ENCODE data around the gene ST6GALNAC3.

Gene ST6GALNAC3

DNA sequence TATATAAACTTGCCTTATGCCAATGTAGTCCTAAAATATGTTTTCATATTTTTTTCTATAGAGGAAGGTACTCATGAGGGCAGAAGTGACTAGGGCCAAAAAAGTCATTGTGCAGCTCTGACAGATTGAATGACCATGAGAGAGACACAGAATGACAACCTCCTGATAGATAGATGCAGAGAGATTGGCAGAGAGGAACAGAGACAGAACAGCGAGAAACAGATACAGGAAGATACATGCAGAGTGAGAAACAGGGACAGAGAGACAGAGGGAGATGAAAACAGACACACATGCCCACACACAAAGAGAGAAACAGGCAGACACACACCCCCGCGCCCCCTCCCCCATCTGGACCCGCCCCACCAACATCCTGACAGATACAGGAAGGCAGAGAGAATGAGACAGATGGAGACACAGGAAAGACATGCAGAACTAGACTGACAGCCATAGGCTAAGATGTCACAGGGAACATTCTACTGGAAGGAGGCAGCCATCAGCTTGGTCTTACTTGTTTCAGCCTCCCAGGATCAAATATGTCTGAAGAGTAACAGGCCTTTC is 211.1 kb downstream of the ST6GALNAC3 start:
- DNase-seq (ENCODE audit: low read depth, low spot score), result no peak

DNA sequence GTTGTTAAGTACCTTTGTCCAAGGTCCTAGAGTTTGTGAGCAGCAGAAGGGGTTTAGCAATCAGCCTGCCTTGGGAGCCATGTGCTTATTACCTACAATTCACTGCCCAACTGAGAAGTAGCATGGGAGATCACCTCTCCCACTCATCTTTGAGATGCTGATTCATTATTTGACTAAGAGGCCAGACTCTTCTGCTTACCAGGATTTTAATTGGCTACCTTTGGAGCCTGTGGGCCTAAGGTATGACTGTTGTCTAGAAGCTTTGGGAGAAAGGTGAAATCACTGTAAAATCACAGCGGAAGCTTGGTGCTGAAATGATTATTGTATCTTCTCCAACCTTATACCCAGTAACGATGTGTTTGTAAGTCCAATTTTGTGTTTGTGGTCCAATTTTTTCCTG is 213.4 kb downstream of the ST6GALNAC3 start:
- DNase-seq (ENCODE audit: low read depth, low spot score), result no peak

DNA sequence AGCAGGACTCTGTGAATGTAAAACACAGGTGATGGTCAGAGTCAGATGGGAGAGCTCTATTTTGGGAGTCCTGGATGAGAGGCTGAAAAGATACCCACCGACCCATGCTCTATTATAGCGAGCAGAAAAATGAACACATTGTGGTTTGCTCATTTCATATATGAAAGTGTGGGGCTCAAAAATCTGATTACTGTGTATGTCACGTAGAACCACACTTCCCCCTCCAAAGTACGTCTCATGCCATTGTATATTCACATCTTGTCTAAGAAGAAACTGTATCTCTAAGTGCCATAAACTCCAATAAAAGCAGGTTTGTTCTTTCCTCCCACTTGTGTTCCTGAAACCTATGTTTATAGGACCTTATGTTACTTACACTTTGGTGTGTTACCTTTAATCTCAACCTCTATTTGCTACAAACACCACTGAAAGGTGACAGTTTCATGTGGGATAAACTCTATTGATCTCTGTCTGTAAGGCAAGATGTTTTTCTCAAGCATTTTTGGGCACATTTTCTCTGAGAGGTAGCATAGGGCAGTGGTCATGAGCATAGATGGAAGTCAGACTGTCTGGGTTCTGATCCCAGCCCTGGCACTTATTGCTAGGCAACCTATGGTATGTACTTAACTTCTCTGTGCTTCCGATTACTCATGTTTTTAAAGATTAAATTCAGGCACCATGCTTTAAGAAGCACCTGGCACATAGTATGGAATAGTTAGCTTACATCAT is 214.4 kb downstream of the ST6GALNAC3 start:
- no peak for DNase-seq (ENCODE audit: low read depth, low spot score)

DNA sequence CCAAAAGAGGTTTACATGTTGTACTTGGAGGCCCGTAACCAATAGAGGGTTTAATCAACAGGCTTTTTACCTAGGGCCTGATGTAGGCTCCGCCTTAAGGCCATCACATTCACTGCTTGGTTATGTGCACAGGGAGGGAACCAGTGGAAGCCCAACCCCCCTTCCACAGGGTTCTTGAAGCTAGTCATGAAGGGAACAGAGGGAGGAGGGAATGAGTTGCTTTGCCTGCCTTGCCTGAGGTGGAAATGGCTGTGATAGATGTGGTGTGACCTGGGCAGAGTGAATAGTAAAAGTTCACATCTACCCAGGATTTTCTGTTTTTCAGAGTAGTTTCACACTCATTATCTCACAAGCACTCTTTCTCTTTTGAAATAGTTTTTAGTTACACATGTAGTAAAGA is 215.1 kb downstream of the ST6GALNAC3 start:
- peak; percentile 49 for DNase-seq (ENCODE audit: low read depth, low spot score)

DNA sequence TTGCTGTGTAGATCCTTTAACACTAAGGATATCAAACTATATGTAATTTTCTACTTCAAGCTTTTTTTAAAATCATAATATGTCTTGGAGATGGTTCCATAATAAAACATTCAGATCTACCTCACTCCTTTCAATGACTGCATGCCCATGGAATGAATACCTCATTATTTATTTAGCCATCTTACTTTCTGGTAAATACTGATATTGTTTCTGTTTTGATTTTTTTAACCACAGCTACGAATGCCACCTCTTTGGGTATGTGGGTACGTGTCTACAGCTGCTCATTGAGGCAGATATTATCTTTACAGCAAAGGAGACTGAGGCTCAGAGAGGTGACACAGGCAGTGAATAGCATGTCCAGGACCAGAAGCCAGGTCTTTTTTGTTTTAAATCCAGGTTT is 215.7 kb downstream of the ST6GALNAC3 start:
- no peak for DNase-seq (ENCODE audit: low read depth, low spot score)

DNA sequence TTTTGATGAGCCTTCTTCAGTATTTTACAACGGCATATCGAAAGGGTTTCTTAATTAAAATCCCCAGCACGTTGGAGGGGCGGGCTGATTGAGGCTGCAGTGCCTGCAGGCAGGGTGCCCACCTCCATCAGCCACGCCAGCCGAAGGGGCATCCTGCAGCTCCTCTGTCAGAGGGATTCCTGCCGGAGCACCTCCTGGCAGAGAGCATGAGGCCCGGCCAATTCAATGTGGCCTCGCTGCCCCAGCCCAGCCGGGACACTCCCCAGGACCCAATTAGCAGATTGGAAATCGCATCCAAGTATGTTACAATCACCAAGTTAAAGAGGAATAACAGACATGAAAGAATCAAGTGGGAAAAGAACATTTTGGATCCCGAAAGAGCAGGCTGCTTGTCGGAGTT is 216.6 kb downstream of the ST6GALNAC3 start:
- DNase-seq (ENCODE audit: low read depth, low spot score), result no peak

DNA sequence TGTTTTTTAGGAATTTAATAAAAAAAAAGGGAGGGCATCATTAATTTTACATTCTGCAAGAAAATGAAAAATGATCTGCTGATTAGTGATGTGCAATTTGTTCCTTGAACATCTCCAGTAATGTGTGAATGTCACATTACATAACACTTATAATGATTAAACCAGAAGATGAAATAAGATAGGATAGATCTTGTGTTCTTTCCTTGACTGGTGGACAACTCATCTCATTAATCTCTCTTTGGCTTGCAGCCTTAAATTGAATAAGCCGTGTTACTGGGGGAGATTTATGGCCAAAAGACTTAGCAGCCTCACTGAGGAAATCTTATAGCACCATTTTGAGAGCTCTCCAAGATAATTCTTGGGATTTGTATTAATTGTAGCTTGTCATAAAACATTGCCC is 217.2 kb downstream of the ST6GALNAC3 start:
- no peak for DNase-seq (ENCODE audit: low read depth, low spot score)

DNA sequence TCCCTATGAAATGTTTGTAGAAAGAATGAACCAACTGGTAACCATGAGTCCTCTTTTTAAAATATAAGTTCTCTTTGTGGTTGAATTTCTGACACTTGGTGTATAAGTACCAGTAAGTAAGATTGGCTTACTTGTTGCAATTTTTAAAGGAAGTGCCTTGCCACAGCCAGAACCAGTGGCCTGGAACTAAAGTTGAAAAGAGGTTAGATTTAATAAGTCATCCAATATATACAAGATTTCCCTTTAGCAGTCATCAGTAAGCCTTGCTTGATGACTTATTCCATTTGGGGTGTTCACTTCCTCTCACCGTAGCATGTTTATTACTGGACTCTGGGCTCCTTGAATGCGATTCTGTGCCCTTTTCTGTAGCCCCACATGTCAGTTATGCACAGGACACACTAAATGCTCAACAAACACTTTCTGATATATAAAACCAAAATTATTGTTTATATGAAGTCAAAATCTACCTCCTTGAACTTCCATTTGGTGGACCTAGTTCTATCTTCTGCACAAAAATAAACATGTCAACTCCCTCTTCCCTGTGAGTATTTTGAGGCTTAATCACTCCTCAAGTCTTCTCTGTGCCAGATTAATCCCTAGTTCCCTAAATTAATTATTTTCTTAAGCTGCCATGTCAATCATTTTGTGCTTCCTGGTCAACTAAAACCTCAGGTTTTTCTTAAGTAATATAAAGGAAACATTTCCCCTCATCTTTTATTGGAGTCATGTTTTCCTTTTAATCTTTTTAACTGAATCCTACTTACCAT is 218.1 kb downstream of the ST6GALNAC3 start:
- DNase-seq (ENCODE audit: low read depth, low spot score), result no peak

DNA sequence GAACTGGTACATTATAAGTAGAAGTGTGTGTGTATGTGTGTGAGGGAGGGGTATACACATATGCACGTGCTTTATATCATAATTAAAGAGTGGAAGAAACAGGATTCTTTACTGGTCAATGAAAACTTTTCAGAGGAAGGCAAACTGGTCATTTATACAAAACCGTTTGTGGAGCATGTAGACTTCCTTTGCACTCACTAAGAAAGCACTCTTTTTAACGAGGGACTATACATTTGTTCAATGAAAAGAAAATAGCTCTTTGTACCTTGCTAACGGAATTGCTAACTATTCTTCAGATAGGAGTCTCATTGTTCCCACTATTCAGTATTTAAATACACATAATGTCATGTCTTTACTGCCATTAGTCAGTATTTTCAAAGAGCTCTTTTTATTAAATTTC is 219.3 kb downstream of the ST6GALNAC3 start:
- no peak for DNase-seq (ENCODE audit: low read depth, low spot score)

DNA sequence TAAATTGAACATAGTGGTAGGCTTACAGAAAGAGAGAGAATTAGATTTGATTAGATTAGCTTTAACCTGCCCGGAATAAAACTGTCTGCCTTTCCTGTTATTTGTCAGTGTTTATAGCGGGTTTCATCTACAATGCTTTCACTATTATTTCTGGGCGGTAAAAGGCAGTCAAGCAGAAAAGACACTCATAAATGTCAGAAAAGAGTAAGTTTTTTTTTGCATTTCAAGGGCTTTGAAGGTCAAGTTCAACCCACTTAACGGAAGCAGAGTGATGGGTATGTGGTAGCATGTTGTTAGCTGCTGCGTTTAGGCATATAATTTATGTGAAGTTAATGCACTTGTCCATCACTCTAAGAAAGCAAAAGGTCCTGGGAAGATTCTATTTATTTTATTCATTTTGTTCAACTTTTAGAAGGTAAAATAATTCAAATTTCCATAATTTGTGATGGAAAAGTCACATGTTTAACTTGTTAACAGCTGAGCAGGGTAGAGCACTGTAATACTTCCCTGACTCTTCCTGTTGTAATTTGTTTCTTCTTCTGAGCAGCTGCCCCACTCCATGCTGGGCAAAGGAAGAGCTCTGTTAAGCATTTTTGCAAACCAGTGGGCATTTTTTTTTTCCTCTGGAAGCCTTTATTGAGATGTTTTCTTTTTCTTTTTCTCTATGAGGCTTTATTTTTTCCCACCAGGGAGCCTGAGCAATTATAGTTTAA is 220.1 kb downstream of the ST6GALNAC3 start:
- no peak for DNase-seq (ENCODE audit: low read depth, low spot score)

DNA sequence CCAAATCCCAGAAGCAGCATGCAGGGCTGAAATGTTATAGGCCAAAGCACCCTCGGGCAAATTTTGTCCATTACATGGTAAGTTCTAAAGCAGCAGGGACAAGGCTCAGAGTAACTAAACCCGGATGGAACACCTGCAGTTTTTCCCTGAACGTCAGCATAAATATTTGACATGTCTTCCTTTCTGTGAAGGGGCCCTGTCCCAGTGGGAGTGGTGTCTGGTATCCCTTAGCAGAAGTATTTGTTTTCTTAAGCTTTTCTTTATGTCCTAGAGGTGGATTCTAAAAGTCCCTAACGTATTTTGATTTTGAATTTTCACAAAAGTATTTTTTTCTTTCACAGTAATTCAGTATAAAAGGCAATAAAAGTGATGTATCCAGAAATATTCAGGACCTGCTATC is 223.9 kb downstream of the ST6GALNAC3 start:
- no peak for DNase-seq (ENCODE audit: low read depth, low spot score)

DNA sequence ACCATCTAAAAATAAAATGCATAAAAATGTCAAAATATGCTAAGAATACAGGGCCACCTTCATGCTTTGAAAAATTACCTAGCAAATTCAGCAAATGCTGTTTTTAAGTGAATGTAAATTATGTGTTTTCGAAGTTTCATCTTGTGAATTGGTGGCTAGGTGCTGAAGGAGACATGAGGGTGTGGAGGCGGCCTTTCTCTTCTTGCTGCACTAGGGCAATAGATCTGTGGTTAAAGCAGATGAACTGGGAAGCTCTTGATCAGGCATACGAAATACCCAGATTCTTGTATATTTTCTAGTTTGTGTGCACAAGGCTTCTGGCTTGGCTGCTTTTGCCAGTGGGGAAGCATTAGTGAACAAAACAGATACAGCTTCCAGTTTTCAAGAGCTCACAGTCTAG is 224.5 kb downstream of the ST6GALNAC3 start:
- DNase-seq (ENCODE audit: low read depth, low spot score), result no peak

DNA sequence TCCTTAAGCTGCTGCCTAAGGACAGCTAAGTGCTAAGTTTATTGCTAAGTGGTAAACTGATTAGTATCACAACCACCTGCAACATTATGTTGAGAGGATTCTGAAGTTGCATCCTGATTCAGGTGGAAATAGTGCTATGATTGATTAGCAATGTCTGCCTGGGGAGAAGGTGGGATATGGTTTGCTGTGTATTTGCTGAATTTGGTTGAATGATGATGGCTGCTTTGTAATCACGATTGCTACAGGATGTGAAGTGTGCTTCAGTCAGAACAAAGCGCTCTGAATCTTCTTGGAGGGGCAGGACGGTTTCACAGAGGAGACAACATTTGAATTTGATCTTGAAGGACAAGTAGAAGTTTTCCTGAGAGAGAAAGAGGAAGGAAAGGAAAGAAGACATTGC is 226.0 kb downstream of the ST6GALNAC3 start:
- no peak for DNase-seq (ENCODE audit: low read depth, low spot score)

DNA sequence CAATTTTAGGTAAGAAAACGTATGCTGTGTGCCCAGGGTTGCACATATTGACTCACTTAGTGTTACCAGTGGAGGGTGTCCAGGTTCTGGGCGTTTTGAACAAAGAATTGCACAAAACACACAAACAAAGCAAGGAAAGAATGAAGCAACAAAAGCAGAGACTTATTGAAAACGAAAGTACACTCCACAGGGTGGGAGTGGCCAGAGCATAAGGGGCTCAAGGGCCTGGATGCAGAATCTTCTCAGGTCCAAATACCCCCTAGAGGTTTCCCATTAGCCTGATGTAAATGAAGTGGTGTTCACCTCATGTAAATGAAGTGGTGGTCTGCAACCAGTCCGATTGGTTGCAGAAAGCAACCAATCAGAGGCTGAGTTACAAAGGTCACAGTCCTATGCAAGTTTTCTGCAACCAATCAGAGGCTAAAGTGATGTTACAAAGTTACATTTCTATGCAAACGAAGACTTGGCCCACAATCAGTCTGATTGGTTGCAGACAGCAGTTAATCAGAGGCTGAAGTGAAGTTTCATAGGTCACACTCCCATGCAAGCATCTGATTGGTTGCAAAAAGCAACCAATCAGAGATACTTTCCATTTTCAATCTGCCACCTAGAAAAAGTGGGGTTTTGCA is 228.3 kb downstream of the ST6GALNAC3 start:
- DNase-seq (ENCODE audit: low read depth, low spot score), result no peak

DNA sequence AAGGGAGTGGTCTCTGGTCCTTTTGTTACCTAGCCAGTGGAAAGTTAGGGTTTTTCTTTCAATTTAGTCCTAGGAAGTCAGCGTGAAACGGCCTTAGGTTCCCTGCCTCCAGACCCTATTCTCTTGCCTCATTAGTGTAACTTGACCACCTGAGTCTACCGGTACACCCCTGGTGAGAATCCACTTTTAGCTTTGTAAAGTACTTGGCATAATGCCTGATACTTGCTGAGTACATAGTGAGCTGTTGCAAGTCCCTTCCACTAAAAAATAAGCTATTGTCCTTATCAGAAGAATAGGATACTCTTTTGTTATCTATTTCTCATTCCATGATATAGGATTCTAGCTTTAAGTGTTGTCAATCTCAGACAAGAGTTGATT is 228.8 kb downstream of the ST6GALNAC3 start:
- DNase-seq (ENCODE audit: low read depth, low spot score), result no peak

DNA sequence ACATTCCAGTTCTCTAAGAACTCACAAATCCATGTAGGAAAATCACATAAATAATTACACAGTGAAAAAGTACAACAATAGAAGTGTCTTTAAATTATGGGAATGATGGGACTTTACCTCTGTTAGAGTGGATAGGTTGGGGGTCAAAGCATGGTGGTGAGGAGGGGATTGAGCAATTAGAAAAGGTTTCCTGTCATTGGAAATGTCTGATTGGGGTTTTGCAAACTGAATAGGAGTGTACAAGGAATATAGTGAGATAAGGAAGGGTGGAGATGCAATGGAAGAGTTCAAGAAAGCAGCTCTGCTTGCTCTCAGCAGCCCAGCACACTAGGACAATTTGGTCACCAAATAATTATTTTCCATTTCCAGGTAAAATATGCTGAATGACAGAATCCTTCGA is 238.8 kb downstream of the ST6GALNAC3 start:
- DNase-seq (ENCODE audit: low read depth, low spot score), result no peak

DNA sequence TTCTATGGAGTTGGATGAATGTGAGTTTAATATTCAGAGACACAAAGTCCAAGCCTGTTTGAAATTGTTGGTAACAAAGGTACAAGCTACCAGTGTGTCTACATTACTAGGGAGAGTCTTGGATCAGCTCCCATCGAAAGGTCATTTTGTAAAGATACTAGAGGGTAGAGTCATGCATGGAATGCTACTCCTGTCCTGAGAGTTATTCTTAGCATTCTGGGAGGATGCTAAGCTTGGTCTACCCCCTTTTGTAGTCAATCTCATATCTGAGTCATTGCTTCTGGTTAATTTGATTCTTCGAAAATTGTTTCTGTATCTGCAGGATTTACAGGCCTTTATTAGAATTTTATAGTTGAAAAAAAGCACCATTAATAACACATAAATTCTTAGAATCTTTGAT is 240.2 kb downstream of the ST6GALNAC3 start:
- DNase-seq (ENCODE audit: low read depth, low spot score), result no peak

DNA sequence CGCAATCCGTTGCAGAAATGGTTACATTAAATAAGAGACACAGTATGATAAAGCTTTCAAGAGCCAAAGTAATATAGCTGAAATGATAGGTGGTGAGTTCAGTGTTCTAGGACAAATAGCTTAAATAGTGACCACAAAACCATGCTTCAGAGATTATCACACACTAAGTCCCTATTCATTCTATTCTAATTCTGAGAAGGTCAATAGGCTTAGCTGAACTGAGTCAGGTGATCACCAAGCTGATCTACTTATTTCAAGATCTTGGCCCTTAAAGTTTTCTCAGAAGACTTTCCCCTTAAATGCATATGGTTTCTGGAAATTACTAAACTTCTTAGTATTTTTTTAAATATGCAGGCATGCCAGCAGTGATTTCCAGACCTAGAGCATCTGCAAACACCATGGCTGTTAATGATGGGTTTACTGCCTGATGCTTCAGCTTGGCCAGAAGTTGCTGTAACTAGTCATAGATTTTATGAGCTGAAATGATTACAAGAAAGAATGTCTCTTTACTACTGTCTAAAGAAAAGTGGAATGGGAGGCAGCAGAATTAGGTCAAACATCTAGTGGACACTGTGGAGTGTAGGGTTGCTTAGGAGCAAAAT is 242.9 kb downstream of the ST6GALNAC3 start:
- DNase-seq (ENCODE audit: low read depth, low spot score), result no peak

DNA sequence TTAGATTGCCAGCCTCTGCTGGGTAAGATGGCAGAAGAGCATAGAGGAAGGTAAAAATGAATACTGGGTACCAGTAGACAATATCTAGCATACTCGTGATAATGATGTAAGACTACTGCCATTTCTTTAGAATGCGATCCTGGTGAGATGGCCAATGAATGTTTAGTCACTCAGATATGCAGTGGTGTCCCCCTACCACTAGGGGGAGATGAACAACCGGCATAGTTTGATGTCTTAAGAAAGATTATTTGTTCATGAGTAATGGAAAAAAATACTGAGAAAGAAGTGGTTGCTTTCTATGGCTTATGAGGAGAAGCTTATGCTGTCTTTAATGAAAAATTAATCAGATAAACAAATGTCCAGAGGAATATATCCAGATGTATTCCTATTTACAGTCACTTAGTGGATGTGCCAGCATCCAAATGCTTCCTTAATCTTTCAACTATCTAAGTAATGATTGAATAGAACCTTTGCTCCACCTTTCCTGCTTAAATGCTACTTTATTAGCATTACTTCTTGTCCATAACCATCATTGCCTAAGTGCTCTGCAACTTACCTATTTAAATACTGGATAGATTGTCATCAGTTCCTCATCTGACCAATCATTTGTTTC is 256.6 kb downstream of the ST6GALNAC3 start:
- DNase-seq (ENCODE audit: low read depth, low spot score), result peak; percentile 14

DNA sequence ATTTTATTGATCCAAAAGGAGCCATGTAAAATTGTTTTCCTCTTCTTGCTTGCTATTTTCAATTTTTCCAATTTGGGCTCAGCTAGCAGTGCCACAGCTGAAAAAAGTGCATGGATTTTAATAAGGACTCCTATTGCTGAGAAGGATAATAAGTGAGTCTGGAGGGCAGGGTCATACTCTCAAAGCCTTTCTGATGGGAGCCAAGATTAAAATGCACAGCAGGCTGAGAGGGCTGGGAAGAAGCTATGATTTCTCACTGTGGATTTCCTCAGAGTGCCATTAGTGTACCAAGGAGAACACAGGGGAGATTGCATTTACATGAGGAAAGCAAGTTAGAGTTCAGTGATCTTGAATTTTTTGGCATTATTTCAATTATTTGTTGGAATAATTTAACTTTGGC is 261.3 kb downstream of the ST6GALNAC3 start:
- no peak for DNase-seq (ENCODE audit: low read depth, low spot score)

DNA sequence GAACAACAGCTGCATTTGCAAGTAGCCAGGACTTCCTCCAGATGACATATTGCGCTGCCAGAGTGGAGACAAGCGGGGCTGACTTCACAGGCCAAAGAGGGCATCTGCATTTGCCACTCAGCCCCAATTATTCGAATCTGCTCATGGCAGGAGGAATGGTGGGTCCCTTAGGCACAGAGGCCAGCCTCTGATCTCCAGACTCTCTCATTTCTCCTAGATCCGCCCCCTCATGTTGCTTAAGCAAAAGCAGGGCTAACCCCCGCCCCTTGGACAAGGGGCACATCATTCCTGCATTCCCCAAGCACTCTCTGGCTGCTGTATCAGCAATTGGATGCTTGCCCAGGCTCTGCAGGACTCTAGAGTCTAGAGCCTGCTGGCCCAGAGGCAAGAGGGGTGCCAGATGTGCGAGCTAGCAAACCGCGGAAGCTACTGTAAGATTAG is 262.4 kb downstream of the ST6GALNAC3 start:
- DNase-seq (ENCODE audit: low read depth, low spot score), result peak; percentile 18

Data from ELF-1 (cell line).